ENCODE measurements around the gene RPL10A. TPM values are rescaled to one million over a fixed set of nuclear protein-coding genes. Genes with fewer than 3 reads are reported as not detected.

Gene RPL10A
- total RNA-seq, 1 donor from 2014 or later = 432 TPM

GRCh38 chr6:35473075-35473849, 5.1 kb downstream of the RPL10A start:
- no peak for DNase-seq (ENCODE audit: low spot score)
- intact Hi-C loops (cut with DNase I) = no loop called here

DNA sequence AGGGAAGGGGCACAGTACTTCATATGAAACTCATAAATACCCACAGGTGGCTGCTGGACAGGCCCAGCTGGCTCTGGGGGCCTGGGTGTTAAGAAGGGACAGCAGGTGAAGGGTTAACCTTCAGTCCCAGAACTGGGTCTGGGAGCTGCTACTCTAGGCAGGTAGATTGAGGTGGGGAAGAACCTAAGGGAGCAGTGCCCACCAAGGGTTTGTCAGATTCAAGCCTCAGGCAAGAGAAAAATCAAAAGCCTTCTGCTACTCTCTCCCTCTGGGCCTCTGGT, 5.6 kb downstream of the RPL10A start:
- DNase-seq (ENCODE audit: low spot score) = no peak
- intact Hi-C loops (cut with DNase I) = no loop called here

DNA sequence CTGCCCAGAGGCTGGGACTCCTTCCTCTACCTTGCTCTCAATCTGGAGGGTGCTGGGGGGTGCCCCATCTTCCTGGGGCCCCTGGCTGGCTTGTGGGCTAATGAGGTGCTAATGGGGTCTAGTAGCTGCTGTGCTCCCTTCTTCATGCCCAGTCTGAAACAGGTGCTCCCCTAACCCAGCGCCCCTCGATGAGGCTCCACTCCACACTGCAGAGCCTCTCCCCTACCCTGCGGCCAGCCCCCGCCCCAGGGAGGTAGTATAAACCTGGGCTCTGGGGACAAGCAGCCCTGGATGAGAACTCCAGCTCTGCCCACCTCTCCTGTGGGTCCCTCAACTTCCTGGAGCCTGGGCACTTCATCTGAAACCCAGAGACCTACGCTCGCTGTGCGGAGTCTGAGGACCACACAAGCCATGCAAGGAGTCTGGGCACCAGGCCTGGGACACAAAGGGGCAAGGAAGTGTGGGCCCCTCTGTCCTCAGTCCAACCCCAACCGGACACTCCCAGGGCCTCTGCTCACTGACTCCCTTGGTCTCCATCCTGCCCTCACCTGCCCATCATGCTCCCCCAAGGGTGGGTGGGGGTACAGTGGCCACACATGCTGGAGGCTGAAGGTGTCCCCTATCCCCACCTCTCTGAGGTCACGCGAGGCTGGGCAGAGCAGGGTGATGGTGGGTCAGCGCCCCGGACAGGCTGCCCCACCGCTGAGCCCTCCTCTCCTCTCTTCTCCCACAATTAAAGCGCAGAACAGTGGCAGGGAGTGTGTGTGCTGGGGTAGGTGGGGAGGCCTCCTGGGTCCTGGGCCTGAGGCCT, 6.1 kb downstream of the RPL10A start:
- DNase-seq (ENCODE audit: low spot score) = no peak
- intact Hi-C loops (cut with DNase I) = no loop called here

- intact Hi-C loops (cut with DNase I) = no loop called here
- DNase-seq (ENCODE audit: low spot score) = no peak
These were observed 6.9 kb downstream of the RPL10A start for GRCh38 chr6:35474942-35475570.

DNA sequence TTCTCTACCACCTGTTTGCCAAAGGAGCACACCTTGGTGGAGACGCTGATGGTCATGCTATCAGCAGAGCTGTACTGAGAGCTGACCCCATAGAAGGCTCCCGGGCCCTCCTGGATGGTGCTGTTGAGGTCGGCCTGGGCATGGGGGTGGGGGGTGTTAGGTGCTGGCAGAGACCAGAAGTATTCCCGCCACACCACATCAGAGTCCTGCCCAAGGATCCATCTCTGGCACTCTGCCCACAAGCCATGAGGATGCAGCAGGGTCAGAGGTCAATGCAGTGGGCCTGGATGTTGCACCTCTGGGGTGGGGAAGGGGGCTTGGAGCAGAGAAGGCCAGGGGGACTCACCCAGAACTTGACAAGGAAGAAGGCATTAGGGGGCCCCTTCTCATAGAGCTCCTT, 7.4 kb downstream of the RPL10A start:
- no peak for DNase-seq (ENCODE audit: low spot score)
- intact Hi-C loops (cut with DNase I) = no loop called here

- intact Hi-C loops (cut with DNase I) = no loop called here
- no peak for DNase-seq (ENCODE audit: low spot score)
These were observed 7.8 kb downstream of the RPL10A start for GRCh38 chr6:35476004-35476403.

DNA sequence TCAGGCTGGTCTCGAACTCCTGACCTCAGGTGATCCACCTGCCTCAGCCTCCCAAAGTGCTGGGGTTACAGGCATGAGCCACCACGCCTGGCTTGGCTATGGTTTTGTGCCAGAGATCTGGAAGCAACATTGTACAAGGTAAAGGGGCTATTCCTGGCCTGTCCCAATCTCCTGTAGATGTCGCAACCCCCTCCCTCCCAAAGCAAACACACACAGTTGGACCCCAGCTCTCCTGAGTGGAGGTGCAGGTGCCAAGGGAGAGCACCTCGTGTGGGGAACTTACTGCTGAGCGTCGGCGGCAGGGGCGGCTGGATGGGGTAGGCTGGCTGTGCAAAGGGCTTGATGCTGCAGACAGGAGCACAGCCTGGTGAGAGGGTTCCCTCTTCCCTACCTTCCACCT, 8.8 kb downstream of the RPL10A start:
- no peak for DNase-seq (ENCODE audit: low spot score)
- intact Hi-C loops (cut with DNase I) = no loop called here

DNA sequence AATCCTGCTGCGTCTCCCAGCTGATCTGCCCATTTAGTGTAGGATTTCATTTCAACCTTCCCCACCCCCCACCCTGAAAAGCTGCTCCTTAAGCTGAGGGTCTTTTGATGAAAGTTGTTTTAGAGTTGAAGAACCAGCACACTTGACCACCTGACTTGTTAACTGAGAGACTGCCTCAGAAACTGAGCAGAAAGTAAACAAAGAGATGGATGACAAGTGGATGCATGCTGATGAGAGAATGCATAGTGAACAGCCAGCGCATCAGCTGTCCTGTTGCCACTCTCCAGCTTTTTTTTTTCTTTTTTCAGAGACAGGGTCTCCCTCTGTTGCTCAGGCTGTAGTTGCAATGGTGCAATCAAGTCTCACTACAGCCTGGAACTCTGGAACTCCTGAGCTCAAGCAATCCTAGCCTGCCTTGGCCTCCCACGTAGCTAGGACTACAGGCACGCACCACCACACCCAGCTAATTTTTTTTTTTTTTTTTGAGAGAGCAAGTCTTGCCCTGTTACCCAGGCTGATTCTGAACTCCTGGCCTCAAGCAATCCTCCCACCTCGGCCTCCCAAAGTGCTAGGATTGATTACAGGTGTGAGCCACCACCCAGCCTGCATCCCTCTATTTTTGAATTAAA, 9.5 kb downstream of the RPL10A start:
- intact Hi-C loops (cut with DNase I) = no loop called here
- DNase-seq (ENCODE audit: low spot score) = no peak

GRCh38 chr6:35478259-35478658, 10.1 kb downstream of the RPL10A start:
- intact Hi-C loops (cut with DNase I) = no loop called here
- DNase-seq (ENCODE audit: low spot score) = no peak

DNA sequence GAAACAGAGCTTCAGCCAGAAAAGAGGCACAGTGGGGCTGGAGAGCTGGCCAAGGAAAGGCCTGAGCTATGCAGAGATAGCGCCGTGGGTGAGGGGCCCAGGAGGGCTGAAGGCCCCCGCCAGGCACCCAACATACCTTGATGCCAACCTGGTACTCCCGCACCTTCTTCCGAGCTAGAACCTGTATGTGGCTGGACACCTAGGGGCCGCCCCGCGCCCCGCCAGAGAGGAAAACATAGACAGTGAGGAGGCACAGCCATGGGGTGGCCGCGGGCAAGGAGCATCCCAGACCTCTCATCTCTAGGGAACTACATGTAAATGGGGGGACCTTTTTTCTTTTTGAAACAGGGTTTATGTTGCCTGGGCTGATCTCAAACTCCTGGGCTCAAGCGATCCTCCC, 12.0 kb downstream of the RPL10A start:
- intact Hi-C loops (cut with DNase I) = no loop called here
- DNase-seq (ENCODE audit: low spot score) = no peak

DNA sequence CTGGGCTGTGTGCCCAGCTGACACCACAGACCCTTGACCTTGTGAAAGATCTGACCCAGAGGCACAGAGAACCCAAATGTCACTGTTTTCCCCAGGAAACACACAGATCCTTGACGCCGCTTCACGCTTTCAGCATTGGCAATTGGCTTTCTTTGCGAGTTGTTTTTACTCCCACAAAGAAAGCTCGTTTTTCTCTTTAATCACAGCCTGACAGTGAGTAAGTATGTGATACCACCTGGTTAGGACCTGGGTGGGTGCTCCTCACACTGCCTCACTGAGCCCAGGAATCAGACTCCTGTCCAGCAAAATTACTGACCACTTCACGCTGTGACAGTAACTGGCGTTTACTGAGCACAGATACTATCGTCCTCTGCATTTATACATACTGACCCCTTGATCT, 13.0 kb downstream of the RPL10A start:
- DNase-seq (ENCODE audit: low spot score) = no peak
- intact Hi-C loops (cut with DNase I) = no loop called here

DNA sequence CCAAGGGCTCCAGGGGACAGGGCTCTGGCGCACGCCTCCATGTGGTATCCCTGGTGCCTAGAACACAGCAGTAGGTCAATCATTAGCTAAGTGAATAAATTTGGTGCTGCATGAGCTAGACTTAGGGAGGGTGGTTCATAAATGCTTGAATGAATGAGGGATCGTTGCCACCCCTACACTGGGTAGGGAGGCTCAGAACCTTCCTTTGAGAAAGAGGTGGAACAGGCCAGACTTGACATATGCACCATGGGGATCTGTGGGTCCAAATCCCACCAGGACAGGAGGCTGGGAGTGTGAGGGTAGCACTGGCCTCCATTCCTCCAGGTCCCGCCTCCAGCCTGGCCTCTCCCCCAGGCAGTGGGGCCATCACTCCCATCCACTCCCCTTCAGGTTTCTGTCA, 14.9 kb downstream of the RPL10A start:
- intact Hi-C loops (cut with DNase I) = no loop called here
- no peak for DNase-seq (ENCODE audit: low spot score)

DNA sequence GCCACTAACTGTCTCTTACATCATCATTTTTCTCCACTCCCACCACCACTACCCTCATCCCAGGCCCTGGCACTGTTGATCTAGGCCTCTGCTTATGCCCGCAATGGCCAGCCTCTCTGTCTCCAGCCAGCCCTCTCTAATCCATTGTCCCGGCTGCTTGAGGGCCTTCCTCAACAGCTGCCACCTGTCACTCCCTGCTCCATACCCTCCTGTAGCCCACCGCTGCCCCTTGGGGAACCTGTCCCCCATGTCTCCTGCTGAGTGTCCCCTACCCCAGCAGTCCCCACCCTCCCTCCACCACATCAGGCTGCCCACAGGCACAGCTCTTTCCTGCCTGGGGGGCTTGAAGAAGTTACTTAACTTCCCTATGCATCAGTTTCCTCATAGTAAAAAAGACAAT, 15.3 kb downstream of the RPL10A start:
- DNase-seq (ENCODE audit: low spot score) = no peak
- intact Hi-C loops (cut with DNase I) = no loop called here

DNA sequence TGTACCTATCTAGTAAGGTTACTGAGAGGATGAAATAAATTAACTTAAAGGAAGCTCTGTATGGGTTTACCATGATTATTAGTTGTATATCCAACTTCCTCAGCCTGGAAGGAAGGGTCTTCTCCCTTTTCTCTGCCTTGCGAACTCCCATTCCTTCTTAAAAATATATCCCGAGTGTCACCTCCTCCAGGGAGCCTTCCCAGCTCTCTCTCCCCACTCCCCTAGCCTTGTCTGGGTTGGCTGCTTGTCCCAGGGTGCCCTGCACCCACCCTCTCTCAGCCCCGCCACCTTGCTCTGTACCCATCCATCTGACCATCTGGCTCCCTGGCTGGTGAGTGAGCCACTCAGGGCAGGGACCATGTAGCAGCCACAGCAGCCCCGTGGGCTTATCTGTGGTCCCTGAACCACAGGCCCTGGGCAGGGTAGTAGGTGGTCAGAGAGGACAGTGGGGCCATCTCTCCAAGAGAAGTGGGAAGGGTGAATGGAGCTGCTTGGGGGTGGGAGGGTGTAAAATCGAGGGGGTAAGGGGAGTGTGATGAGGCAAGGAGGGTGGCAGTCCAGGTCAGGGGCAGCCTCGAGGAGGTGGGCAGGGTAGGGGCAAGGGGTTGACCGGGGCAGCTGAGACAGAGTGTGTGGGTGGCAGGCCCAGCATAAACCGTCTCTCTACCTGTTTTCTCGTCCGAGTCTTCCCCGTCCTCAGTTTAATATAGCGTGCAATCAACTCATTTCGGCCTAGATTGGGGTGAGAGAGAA, 15.9 kb downstream of the RPL10A start:
- intact Hi-C loops (cut with DNase I) = no loop called here
- DNase-seq (ENCODE audit: low spot score) = no peak

DNA sequence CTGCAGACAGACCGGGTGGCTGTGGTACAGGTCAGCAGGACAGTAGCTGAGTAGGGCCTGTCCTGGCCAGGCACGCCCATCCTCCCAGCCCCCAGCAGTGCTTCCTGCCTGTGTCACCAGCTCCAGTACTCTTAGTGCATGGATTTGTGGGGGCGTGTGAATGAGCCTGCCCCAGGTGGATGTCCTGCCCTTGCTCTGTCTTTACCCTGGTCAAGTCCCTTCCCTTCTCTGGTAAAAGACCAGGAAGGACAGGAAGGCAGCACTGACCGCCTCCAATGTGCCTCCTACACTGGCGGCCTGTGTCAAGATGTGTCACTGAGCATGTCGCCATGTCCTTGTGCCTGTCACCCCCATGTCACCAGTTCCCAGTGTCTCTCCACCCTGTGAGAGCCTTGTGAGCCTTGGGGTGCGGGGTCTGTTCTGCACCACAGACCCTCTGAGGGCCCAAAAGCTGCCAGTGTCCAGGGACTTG, 16.8 kb downstream of the RPL10A start:
- intact Hi-C loops (cut with DNase I) = no loop called here
- DNase-seq (ENCODE audit: low spot score) = no peak

DNA sequence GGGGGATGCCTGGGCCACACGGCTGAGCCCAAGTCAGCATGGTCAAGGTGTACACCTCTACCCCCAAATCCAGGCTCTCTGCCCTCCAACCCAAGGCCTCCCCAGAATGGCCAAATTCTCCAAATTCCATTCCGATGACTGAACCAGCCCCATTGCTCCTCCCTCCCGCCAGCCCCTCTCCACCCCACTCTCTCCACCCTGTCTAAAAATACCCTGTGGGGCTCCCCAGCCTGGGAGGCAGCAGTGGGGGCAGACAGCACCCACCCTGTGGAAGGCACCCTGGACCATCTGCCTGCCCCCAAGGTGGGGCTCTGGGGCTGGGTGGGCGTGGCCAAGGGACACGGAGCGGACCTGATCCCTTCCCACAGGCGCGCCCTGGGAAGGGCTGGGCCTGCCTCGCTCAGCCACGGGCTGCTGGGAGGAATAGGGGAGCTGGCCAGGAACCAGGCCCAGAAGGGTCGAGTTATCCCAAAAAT, 17.2 kb downstream of the RPL10A start:
- intact Hi-C loops (cut with DNase I) = no loop called here
- DNase-seq (ENCODE audit: low spot score) = no peak

DNA sequence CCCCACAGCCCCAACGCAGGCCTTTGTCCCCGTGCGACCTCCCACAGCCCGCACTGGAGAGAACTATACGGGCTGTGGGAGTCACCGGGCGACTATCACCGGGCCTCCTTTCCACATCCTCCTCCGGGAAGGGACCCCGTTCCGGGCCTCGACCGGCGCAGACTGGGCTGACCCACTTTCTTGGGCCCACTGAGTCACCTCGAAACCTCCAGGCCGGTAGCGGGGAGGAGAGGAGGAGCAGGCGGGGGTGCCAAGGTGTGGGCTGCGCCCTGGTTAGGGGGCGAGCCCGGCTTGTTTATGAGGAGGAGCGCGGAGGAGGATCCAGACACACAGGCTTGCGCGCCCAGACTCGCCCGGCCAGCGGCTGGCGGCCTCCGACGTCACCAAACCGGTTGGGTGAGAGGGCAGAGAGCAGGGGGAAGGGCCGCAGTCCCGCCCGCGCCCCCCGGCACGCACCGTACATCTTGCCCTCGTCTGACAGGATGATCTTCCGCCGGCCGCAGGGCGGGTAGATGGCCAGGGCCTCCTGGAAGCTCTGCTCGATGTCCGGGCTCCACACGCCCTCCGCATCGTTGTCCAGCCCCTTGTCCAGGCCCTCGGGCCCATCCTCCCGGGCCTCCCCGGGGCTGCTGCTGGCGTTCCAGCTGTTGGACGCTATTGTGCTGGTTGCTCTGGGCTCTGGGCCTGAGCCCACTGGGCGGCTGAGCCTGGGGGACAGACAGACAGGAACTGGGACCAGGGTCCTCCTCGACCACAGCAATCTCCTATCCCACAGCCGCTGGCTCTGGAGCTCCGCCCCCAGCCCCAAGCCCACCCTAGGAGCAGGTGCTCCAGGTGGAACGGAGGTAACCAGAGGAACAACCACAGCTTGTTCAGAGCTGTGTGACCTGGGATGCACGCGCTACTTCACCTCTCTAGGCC, 18.1 kb downstream of the RPL10A start:
- intact Hi-C loops (cut with DNase I) = no loop called here
- DNase-seq (ENCODE audit: low spot score) = no peak

DNA sequence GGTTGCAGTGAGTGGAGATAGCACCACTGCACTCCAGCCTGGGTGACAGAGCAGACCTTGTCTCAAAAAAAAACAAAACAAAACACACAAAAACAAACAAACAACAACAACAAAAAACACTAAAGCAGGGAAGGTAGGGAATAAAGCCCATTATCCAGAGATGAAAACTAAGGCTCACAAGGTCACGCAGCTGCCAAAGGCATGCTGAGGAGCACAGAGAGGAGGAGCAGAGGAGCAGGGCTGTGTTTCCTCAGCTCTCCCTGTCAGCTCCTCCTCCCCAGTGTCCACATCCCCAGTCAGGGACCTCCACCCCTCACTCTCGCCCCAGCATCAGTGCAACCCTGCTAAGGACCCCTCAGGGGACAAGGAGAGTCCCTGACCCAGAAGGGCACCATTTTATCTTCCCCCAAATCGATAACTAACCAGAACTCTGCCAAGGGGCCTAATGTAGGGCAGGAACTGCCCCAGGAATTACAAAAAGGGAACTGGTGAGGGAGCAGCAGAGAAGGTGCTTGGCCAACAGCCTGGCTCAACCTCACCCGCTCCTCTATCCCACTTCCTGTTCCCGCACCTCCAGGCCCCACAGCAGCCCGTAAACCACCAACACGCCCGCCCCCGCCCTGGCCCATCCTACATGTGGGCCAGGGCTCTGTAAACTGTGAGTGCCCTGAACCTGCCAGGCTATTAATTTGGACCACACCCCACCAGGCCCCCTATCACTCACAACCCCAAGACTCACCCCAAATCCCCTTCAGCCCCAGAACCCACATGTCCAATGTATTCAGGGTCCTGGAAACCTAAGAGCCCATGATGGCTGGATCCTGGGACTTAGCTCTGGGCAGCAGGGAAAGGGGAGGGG, 19.7 kb downstream of the RPL10A start:
- DNase-seq (ENCODE audit: low spot score) = no peak

More for the DNA sequence above, 19.7 kb downstream of the RPL10A start:
- intact Hi-C loops (cut with DNase I) = no loop called here

Data from cardiac septum (tissue), 1 donor.